Trophoblast cell (in vitro differentiated cells and primary cell): Measurements from ENCODE around the gene SMCP.

Source experiments
- DNase-seq, 2 donors: peaks; one replicate each; pipeline ENCODE4 v3.0.0-alpha.2; 2016
- H2AFZ ChIP-seq: 2 replicates; pipeline ENCODE4 v1.6.1; 2013; ENCODE audit warnings: low read length, moderate library complexity, mild to moderate bottlenecking; ENCODE audit not compliant: insufficient read depth, poor library complexity
- H2AK5ac ChIP-seq: 2 replicates; pipeline ENCODE4 v1.6.1; 2013; ENCODE audit warnings: mild to moderate bottlenecking, low read length
- H2BK120ac ChIP-seq: 2 replicates; pipeline ENCODE4 v1.6.1; 2013; ENCODE audit warnings: low read length, mild to moderate bottlenecking, moderate library complexity; ENCODE audit not compliant: insufficient read depth, poor library complexity
- H2BK12ac ChIP-seq: 2 replicates; pipeline ENCODE4 v1.6.1; 2013; ENCODE audit warnings: mild to moderate bottlenecking, low read length, moderate library complexity
- H2BK5ac ChIP-seq: 2 replicates; pipeline ENCODE4 v1.6.1; 2013; ENCODE audit warnings: low read length, low read depth, moderate library complexity, mild to moderate bottlenecking; ENCODE audit not compliant: poor library complexity
- H3K14ac ChIP-seq: 2 replicates; pipeline ENCODE4 v1.6.1; 2013; ENCODE audit warnings: mild to moderate bottlenecking, low read length
- H3K18ac ChIP-seq: 2 replicates; pipeline ENCODE4 v1.6.1; 2013; ENCODE audit warnings: mild to moderate bottlenecking, low read length
- H3K23ac ChIP-seq: 2 replicates; pipeline ENCODE4 v1.6.1; 2013; ENCODE audit warnings: low read length
- H3K27ac ChIP-seq: 2 replicates; pipeline ENCODE4 v1.5.1; 2013; ENCODE audit warnings: low read depth, mild to moderate bottlenecking, inconsistent platforms, low read length, moderate library complexity
- H3K27me3 ChIP-seq: 2 replicates; pipeline ENCODE4 v1.6.1; 2013; ENCODE audit warnings: inconsistent platforms, mild to moderate bottlenecking, low read length, moderate library complexity; ENCODE audit not compliant: insufficient read depth
- H3K36me3 ChIP-seq, 2 experiments: 1 replicate in 1 of 2; 2 replicates in 1 of 2; pipeline ENCODE4 v1.6.1; 2013; ENCODE audit warnings: low read length in 2 of 2, mild to moderate bottlenecking in 2 of 2, moderate library complexity in 1 of 2; ENCODE audit not compliant: insufficient read depth in 2 of 2, control insufficient read depth in 1 of 2
- H3K4ac ChIP-seq: 2 replicates; pipeline ENCODE4 v1.6.1; 2013; ENCODE audit warnings: low read depth, mild to moderate bottlenecking, low read length, moderate library complexity
- H3K4me1 ChIP-seq, 2 experiments: 1 replicate in 1 of 2; 2 replicates in 1 of 2; pipeline ENCODE4 v1.6.1; 2013; ENCODE audit warnings: low read length in 2 of 2, mild to moderate bottlenecking in 2 of 2, moderate library complexity in 1 of 2; ENCODE audit not compliant: insufficient read depth in 2 of 2, control insufficient read depth in 1 of 2
- H3K4me2 ChIP-seq: 2 replicates; pipeline ENCODE4 v1.6.1; 2013; ENCODE audit warnings: inconsistent platforms, mild to moderate bottlenecking, low read length, moderate library complexity
- H3K4me3 ChIP-seq: 2 replicates; pipeline ENCODE4 v1.5.1; 2013; ENCODE audit warnings: mild to moderate bottlenecking, low read depth, low read length, inconsistent platforms
- H3K79me1 ChIP-seq: one replicate; pipeline ENCODE4 v1.6.1; 2013; ENCODE audit warnings: low read length
- H3K79me2 ChIP-seq: 2 replicates; pipeline ENCODE4 v1.6.1; 2013; ENCODE audit warnings: low read length, mild to moderate bottlenecking; ENCODE audit not compliant: control insufficient read depth, insufficient read depth, poor library complexity
- H3K9ac ChIP-seq: 2 replicates; pipeline ENCODE4 v1.6.1; 2013; ENCODE audit warnings: mild to moderate bottlenecking, low read length
- H3K9me3 ChIP-seq: 2 replicates; pipeline ENCODE4 v1.6.1; 2013; ENCODE audit warnings: low read depth, mild to moderate bottlenecking, control low read depth, inconsistent platforms, low read length; ENCODE audit not compliant: insufficient read depth
- H4K12ac ChIP-seq: 2 replicates; pipeline ENCODE4 v1.6.1; 2013; ENCODE audit warnings: low read depth, mild to moderate bottlenecking, low read length, moderate library complexity
- H4K8ac ChIP-seq: 2 replicates; pipeline ENCODE4 v1.6.1; 2013; ENCODE audit warnings: low read depth, mild to moderate bottlenecking, low read length, moderate library complexity
- H4K91ac ChIP-seq: one replicate; pipeline ENCODE4 v1.6.1; 2013; ENCODE audit warnings: low read depth, mild to moderate bottlenecking, low read length, moderate library complexity
- WGBS: extraction: QIAGEN DNeasy Blood & Tissue Kit; methylation state at CpG from one replicate; pipeline ENCODE4 v1.1.7; 2013; ENCODE audit warnings: missing lambda C conversion rate; ENCODE audit not compliant: insufficient read length, insufficient coverage; ENCODE audit errors: extremely low coverage; 5-methylcytosine and 5-hydroxymethylcytosine counted together

Gene SMCP

DNA sequence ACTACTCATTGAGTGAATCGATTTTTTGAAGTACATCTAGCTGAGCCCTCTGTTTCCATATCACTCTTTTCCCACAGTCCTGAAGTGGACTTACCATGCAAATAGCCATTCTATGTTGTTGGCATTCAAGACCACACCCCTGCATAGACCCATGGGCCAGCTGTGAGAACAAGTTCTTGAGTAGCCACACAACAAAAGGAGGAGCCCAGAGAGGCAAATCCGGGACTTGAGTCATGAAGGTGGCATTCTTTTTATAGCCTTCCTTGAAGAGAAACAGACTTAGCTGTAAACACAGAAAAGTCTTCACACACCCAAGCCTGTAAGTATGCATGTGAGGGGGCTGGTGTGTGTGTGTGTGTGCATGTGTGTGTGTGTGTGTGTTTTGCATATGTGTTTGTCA lies 55.1 kb downstream of the SMCP start:
- no peak overlapping the region for H4K8ac ChIP-seq
- no peak overlapping the region for H3K23ac ChIP-seq
- no peak overlapping the region for H3K4ac ChIP-seq
- no peaks in the 10 kb centered on the region for H3K79me2 ChIP-seq
- no peaks in the 10 kb centered on the region for H3K4me1 ChIP-seq
- H2AK5ac ChIP-seq, result no peak overlapping the region
- H3K27me3 ChIP-seq, result no peaks in the 10 kb centered on the region
- no peak overlapping the region for H2BK120ac ChIP-seq
- no peak overlapping the region for H2BK5ac ChIP-seq
- H3K4me2 ChIP-seq, result no peak overlapping the region
- DNase-seq, result no peak
- H3K14ac ChIP-seq, result no peak overlapping the region
- no peak overlapping the region for H2AFZ ChIP-seq
- no peak overlapping the region for H3K18ac ChIP-seq
- no peaks in the 10 kb centered on the region for H3K36me3 ChIP-seq
- H3K27ac ChIP-seq, result no peak overlapping the region
- H3K9ac ChIP-seq, result no peak overlapping the region
- no peak overlapping the region for H4K91ac ChIP-seq
- H2BK12ac ChIP-seq, result no peak overlapping the region
- no peaks in the 10 kb centered on the region for H3K9me3 ChIP-seq
- no CpG with 5 or more reads among the region's 2 CpGs for WGBS
- H4K12ac ChIP-seq, result no peak overlapping the region
- H3K79me1 ChIP-seq, result no peaks in the 10 kb centered on the region
- H3K4me3 ChIP-seq, result no peak overlapping the region
